Bronchial epithelial cell (primary cell): Measurements from ENCODE around the gene KRTAP10-7. TPM values are rescaled to one million over a fixed set of nuclear protein-coding genes. Genes with fewer than 3 reads are reported as not detected.
A peak's percentile ranks its signal among the peaks of the same experiment; 100 is the strongest.

Experiments
- DNase-seq: peaks from one replicate; pipeline ENCODE4 v3.0.0-alpha.2; 2010; ENCODE audit warnings: low read depth
- FAIRE-seq: peaks from 2 replicates; lab custom pipeline; 2011; peaks lifted over from hg19 to GRCh38; lab: Jason Lieb, UNC
- H3K27me3 ChIP-seq: 2 replicates; pipeline ENCODE4 v1.5.1; 2011; ENCODE audit warnings: low read length; ENCODE audit not compliant: control insufficient read depth, insufficient read depth
- H3K36me3 ChIP-seq: 2 replicates; pipeline ENCODE4 v1.5.1; 2011; ENCODE audit warnings: low read length; ENCODE audit not compliant: control insufficient read depth, insufficient read depth
- H3K4me3 ChIP-seq: 2 replicates; pipeline ENCODE4 v1.5.1; 2011; ENCODE audit warnings: mild to moderate bottlenecking, low read depth, low read length, control low read depth
- CTCF ChIP-seq: IDR thresholded peaks from 2 replicates; pipeline ENCODE4 v1.5.1; 2011; ENCODE audit warnings: mild to moderate bottlenecking, moderate library complexity, low read length, control low read depth, inconsistent platforms; ENCODE audit not compliant: insufficient read depth, severe bottlenecking
- total RNA-seq: library from RNA; depleted of rRNA; stranded (reverse); fragments of >200 nt; gene quantifications from 2 replicates; pipeline ENCODE4 v1.2.1, GENCODE V29; 2014

Gene KRTAP10-7
- total RNA-seq, 1 donor from 2014 or later: not detected

GRCh38 chr21:44592446-44593311 lies 7.7 kb upstream of the KRTAP10-7 start, which contains the start of gene KRTAP10-6:
TSS of gene KRTAP10-6 (minus strand) at chr21:44592505. CDS start at chr21:44592484, 21 bp downstream.
- H3K36me3 ChIP-seq: no peaks in the 10 kb centered on the region
- no peaks in the 10 kb centered on the region for H3K27me3 ChIP-seq
- no peak within 1 kb of the TSS for H3K4me3 ChIP-seq
- no peak for TF ChIP-seq CTCF
- no peak for FAIRE-seq
- no peak for DNase-seq

DNA sequence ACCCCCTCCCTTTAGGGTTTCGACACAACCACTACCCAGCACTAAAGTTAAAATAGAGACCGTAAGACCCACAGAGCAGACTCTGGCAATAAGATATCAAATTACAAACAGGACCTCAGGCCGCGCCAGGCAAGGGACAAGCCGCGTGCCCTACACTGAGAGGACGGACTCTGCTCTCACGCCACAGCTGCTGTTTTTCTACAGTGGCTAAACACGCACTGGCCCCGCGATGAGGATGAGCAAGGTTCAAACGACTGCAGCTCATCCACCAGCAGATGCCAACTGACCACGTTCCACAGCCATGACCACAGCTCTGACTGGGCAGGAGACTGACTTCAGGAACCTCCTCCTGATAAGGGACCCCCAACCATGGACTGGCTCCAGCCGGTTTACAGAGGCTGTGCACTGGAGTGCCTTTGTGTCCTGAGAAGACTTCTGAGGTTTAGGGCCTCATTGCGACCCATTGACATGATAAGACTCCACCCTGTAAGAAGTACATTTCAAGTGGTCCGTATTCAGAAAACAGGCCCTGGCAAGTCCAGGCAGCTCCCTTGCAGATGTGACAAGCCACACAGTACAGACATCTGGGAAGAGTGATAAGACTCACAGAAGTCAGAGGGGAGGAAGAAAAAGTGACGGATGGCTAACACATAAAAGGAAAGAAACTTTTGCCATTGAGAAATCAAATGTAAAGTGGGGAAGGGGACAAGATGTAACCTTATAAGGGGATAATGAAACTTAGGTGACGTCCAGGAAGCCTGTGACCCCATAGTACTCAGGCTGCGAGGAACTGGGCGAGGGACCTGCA lies 6.6 kb upstream of the KRTAP10-7 start:
- Histone ChIP-seq H3K36me3 (no peaks in the 10 kb centered on the region), H3K27me3 (no peaks in the 10 kb centered on the region), H3K4me3 (no peak overlapping the region)
- TF ChIP-seq CTCF: no peak
- no peak for FAIRE-seq
- peak; percentile 9 for DNase-seq

DNA sequence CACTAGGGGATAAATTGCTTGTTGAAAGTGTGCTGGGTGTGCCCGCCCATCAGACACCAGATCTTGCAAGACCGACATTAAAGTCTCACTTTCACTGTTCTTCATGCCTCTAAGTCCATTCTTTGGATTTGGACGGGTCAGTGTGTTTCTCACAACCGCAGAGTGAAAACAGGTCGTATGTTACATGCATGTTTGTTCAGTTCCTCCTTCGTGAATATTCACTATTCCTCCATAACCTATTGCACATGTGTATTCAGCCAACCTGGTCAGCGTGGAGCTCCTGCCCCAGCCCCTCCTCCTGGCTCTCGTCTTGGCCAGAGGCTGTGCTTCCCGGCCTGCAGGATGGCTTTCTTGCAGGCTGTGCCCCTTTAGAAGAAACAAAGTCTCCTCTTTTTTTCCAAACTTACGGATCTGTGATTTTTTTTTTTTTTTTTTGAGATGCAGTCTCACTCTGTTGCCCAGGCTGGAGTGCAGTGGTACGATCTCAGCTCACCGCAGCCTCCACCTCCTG lies 5.9 kb upstream of the KRTAP10-7 start:
- DNase-seq (no peak), FAIRE-seq (no peak)
- H3K36me3 ChIP-seq: no peaks in the 10 kb centered on the region
- no peaks in the 10 kb centered on the region for H3K27me3 ChIP-seq
- no peak for TF ChIP-seq CTCF
- no peak overlapping the region for H3K4me3 ChIP-seq

- Histone ChIP-seq H3K27me3 (no peaks in the 10 kb centered on the region), H3K36me3 (no peaks in the 10 kb centered on the region), H3K4me3 (no peak overlapping the region)
- no peak for TF ChIP-seq CTCF
- DNase-seq (no peak), FAIRE-seq (no peak)
Observed at GRCh38 chr21:44595524-44595923, 4.9 kb upstream of the KRTAP10-7 start.

GRCh38 chr21:44596068-44596725 lies 4.2 kb upstream of the KRTAP10-7 start:
- no peak overlapping the region for H3K4me3 ChIP-seq
- TF ChIP-seq CTCF: no peak
- FAIRE-seq: no peak
- no peaks in the 10 kb centered on the region for H3K36me3 ChIP-seq
- peak; percentile 25 for DNase-seq
- no peaks in the 10 kb centered on the region for H3K27me3 ChIP-seq
